GM18951 (cell line): ENCODE measurements around the gene SUSD3.
"Not testable (repeated sequence)": the region's sequence is repeated elsewhere in the genome, so short reads cannot be mapped to it uniquely, and the experiment has no call there.

Source experiments
- POLR2A ChIP-seq: IDR thresholded peaks from 4 replicates; pipeline ENCODE4 v1.6.1; 2011; ENCODE audit warnings: mild to moderate bottlenecking; ENCODE audit not compliant: insufficient read length, insufficient read depth; ENCODE audit errors: extremely low read depth
- in situ Hi-C: fragments of 300-500 bp; cut with MboI; formaldehyde crosslinking; loops from one replicate; pipeline ENCODE4 v1.12.0; 2022; ENCODE audit warnings: low sequenced_read_pairs, mixed read lengths, inconsistent platforms; ENCODE audit not compliant: unreplicated experiment

SUSD3 gene

GRCh38 chr9:93114169-93114983 is 55.9 kb downstream of the SUSD3 start:
- in situ Hi-C loops, result no loop called here
- no peak for TF ChIP-seq POLR2A

DNA sequence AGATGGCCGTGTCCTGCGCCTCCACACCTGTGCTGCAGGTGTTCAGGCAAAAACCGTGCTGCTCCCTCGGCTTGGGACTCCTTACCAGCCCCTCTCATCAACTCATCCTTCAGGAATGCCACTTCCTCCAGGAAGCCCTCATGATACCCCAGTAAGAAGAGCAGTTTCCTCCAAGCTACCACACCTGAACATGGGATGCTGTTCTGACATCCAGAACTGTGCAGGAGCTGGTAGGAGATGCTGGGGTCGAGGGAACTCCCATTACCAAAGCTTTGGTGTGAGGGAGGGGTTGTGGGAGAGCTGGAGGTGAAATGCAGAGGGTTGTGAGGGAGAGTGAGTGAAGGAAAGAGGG is 56.5 kb downstream of the SUSD3 start:
- TF ChIP-seq POLR2A, result no peak
- in situ Hi-C loops, result no loop called here

GRCh38 chr9:93115486-93116071 is 57.1 kb downstream of the SUSD3 start:
- in situ Hi-C loops, result no loop called here

DNA sequence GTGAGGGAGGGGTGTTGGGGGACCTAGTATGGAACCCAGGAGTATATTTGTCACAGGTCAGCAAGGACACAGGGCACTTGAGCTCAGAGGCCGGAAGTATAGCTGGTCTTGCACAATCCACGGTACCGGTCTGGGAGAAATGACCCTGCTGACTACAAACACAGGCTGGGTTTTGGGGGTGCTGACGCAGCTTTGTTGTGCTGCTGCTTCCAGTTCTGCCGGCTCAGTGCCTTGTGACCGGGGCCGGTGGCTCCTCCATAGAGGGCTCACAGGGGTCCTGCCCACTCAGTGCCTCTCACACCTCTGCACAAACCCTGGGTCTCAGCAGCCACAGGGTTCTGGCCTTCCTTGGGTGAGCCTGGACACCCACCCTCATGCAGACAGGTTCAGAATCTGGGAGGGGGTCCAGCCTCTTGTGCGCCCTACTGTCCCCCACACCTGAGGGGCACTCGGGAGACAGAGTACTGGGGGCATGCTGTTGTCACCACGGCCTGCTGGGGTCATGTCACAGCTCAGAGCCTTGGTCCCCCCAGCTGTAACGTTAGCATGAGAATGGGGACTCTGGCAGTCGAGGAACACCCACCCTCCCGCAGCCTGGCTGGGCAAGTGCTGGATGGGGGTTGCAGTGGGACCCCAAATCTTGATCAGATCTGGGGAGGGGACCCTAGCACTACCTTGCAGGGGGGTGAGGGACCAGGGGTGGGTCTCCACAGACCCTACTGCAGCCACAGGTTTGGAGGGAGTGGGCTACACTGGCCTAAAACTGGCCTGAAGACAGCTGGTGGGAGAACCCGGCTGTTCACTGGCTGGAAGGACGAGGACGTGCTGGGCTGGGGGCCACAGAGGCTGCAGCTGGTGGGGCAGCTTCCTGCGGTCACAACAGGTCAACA is 57.8 kb downstream of the SUSD3 start:
- no peak for TF ChIP-seq POLR2A
- in situ Hi-C loops, result no loop called here

More at GRCh38 chr9:93115486-93116071, 57.1 kb downstream of the SUSD3 start:
- no peak for TF ChIP-seq POLR2A

GRCh38 chr9:93117521-93117920 is 59.0 kb downstream of the SUSD3 start:
- in situ Hi-C loops, result not testable (repeated sequence)

- in situ Hi-C loops, result no loop called here
- no peak for TF ChIP-seq POLR2A
Observed at GRCh38 chr9:93117924-93118862, 59.7 kb downstream of the SUSD3 start.

DNA sequence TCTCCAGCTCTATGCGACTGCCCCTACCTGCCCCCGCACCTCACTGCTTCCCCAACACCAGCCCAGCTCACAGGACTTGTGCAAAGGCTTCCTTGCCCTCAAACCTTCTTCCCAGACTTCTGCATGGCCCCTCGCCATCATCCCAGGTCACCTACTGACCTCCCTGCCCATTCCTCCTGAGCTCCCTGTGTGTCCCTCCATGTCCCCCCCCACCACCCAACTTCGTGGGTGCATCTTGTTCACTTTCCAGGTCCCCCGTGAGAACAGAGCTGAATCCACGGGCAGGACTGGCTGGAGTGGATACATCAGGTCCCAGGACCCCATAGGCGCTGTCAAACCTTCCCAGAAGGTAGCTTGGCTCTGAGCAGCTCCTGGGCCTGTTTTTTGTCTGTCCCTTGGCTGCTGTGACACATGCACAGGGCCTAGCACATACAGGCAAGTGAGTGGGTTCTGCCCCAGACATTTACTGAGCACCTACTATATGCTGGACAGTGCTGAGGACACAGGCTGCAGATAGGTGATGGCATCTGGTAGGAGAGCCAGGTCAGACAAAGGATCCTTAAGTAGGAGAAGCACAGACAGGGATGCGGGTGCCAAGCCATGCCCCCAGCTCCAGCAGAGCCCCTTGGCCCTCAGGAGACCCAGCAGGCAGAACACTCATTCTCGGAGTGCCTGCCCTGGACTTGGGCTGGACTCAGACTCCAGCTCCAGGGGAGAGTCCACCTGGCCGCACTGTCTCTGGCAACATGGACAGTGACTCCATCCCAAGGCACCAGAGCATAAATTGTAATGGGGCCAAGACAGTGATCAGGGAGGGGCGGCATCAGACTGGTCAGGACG is 60.6 kb downstream of the SUSD3 start:
- in situ Hi-C loops, result no loop called here
- TF ChIP-seq POLR2A, result no peak

GRCh38 chr9:93119703-93119952 is 61.1 kb downstream of the SUSD3 start:
- TF ChIP-seq POLR2A, result no peak
- in situ Hi-C loops, result no loop called here

- in situ Hi-C loops, result no loop called here
- TF ChIP-seq POLR2A, result no peak
Observed at GRCh38 chr9:93119953-93120845, 61.7 kb downstream of the SUSD3 start.

DNA sequence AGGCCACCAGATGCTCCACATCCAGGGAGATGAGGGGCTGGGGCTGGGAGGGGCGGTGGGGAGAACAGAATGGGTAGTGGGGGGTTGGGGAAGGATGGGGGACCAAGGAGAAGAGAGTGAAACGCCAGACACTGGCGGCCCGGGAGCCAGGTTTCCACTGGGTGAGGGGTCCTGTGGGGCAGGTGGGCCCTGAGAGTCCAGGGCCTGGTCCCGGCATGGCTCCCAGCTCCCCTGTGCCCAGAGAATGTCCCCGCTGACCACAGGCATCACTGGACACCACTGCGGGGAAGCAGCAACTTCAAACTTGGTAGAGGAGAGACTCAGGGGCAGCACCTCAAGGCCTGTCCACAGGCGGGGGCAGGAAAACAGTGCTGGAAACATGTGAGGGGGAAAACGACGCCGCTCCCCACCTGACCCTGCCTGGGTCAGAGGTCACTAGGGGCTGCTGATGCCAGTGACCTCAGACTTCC is 62.4 kb downstream of the SUSD3 start:
- no peak for TF ChIP-seq POLR2A
- in situ Hi-C loops, result no loop called here
